Neural crest cell (in vitro differentiated cells): ENCODE measurements around the gene AP2M1. TPM values are rescaled to one million over a fixed set of nuclear protein-coding genes. Genes with fewer than 3 reads are reported as not detected.
A peak's percentile ranks its signal among the peaks of the same experiment; 100 is the strongest.

ENCODE experiments used
- DNase-seq: peaks from one replicate; pipeline ENCODE4 v3.0.0; 2021; ENCODE audit warnings: low read depth, mixed read lengths, low spot score
- H3K27ac Mint-ChIP-seq: one replicate; pipeline ENCODE4 v1.8.0; 2021; ENCODE audit warnings: mild to moderate bottlenecking, mixed read lengths; ENCODE audit not compliant: unreplicated experiment
- H3K27me3 Mint-ChIP-seq: 2 replicates; pipeline ENCODE4 v1.8.0; 2021; ENCODE audit warnings: low read depth, mild to moderate bottlenecking, mixed read lengths
- H3K36me3 Mint-ChIP-seq: 2 replicates; pipeline ENCODE4 v1.8.0; 2021; ENCODE audit warnings: low read depth, mild to moderate bottlenecking, mixed read lengths
- H3K4me1 Mint-ChIP-seq: 2 replicates; pipeline ENCODE4 v1.8.0; 2021; ENCODE audit warnings: mixed read lengths
- H3K4me3 Mint-ChIP-seq: one replicate; pipeline ENCODE4 v1.8.0; 2021; ENCODE audit warnings: mild to moderate bottlenecking, mixed read lengths
- H3K9me3 Mint-ChIP-seq: 2 replicates; pipeline ENCODE4 v1.8.0; 2021; ENCODE audit warnings: mixed read lengths
- total RNA-seq: library from RNA; stranded (reverse); gene quantifications from 2 replicates; pipeline ENCODE4 v1.2.1, GENCODE V29; 2021
- TF ChIP-seq, protein P1 (sequence below): fragments of 200-600 bp; sonication (generic); conservative IDR thresholded peaks from 2 replicates; pipeline ENCODE4 v1.5.0; 2021; ENCODE audit warnings: antibody characterized with exemption, mild to moderate bottlenecking

Gene AP2M1
- total RNA-seq, 1 donor from 2014 or later: 289 TPM

DNA sequence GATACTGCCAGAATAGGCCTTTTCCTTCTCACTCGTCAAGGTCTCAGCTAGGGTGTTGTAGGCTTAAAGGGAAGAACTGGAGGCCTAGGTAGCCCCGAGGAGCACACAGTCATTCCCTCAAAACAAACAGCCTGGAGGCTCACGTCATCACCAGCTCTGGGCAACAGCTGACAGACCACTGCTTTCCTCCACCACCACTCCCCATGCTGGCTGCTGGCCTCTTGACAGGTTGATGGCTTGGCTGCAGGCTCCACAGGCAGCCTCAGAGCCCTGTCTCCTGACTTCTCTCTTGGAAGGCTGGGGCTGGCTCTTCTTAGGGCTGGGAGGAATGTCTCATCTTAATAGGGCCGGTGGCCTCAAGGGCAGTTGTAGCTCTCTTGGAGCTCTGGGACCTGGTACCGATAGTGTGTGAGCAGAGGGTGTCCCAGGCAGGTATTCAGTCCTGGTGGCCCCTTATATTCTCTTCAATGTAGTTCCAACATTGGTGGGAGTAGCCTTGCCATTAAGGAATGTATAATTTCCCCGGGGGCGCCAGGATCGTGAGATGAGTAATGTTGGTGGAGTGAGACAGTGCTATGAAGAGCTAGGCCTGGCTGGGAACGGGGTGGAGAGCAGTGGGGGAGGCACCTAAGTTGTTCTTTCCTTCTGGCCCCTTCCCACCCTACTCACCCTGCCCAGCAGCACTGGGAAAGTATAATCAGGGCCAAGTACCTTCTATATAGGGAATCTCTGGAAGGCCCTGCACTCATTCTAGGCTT, 6.1 kb upstream of the AP2M1 start:
- Mint-ChIP-seq H3K9me3 (no peaks in the 10 kb centered on the region), H3K27ac (no peak overlapping the region), H3K4me3 (no peak overlapping the region), H3K4me1 (no peaks in the 10 kb centered on the region), H3K27me3 (no peaks in the 10 kb centered on the region), H3K36me3 (peaks cover 17% of the 10 kb centered on the region)
- no peak for DNase-seq
- TF ChIP-seq, protein P1, sequence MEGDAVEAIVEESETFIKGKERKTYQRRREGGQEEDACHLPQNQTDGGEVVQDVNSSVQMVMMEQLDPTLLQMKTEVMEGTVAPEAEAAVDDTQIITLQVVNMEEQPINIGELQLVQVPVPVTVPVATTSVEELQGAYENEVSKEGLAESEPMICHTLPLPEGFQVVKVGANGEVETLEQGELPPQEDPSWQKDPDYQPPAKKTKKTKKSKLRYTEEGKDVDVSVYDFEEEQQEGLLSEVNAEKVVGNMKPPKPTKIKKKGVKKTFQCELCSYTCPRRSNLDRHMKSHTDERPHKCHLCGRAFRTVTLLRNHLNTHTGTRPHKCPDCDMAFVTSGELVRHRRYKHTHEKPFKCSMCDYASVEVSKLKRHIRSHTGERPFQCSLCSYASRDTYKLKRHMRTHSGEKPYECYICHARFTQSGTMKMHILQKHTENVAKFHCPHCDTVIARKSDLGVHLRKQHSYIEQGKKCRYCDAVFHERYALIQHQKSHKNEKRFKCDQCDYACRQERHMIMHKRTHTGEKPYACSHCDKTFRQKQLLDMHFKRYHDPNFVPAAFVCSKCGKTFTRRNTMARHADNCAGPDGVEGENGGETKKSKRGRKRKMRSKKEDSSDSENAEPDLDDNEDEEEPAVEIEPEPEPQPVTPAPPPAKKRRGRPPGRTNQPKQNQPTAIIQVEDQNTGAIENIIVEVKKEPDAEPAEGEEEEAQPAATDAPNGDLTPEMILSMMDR: no peak

GRCh38 chr3:184169896-184170875, 4.5 kb upstream of the AP2M1 start:
- Mint-ChIP-seq H3K9me3 (no peaks in the 10 kb centered on the region), H3K4me3 (no peak overlapping the region), H3K27ac (no peak overlapping the region), H3K36me3 (peaks cover 17% of the 10 kb centered on the region), H3K4me1 (peaks cover 7% of the 10 kb centered on the region), H3K27me3 (no peaks in the 10 kb centered on the region)
- no peak for DNase-seq
- TF ChIP-seq, protein P1: no peak

DNA sequence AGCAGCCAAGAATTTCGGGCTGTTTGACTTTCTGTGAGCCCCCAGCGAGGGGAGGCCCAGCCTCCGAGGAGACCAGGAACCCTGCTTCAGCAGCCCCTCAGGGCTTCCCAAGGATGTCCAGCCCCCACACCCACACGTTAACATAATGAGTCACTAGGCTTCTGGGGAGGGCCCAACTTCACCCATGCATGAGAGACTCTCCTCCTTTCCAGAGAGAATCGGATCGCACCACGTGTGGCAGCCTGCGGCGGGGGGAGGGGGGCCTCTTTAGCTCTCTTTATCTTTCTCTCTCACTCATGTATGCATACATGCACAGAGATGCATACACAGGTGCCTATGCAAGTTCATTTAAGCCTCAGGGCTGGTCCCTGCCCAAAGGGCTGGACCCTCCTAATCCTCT, 3.1 kb upstream of the AP2M1 start:
- Mint-ChIP-seq H3K27me3 (no peaks in the 10 kb centered on the region), H3K36me3 (peaks cover 14% of the 10 kb centered on the region), H3K9me3 (no peaks in the 10 kb centered on the region), H3K27ac (no peak overlapping the region), H3K4me3 (peak overlapping the region; percentile 41), H3K4me1 (peaks cover 21% of the 10 kb centered on the region)
- TF ChIP-seq, protein P1: no peak
- no peak for DNase-seq

- no peak for DNase-seq
- Mint-ChIP-seq H3K27me3 (no peaks in the 10 kb centered on the region), H3K27ac (no peak overlapping the region), H3K36me3 (peaks cover 14% of the 10 kb centered on the region), H3K4me1 (peaks cover 30% of the 10 kb centered on the region), H3K4me3 (peak overlapping the region; percentile 6), H3K9me3 (no peaks in the 10 kb centered on the region)
- TF ChIP-seq, protein P1: no peak
Observed at GRCh38 chr3:184172681-184173373, 1.8 kb upstream of the AP2M1 start.

GRCh38 chr3:184173374-184173722, 1.3 kb upstream of the AP2M1 start:
- Mint-ChIP-seq H3K36me3 (peaks cover 14% of the 10 kb centered on the region), H3K4me3 (peak overlapping the region; percentile 61), H3K4me1 (peaks cover 34% of the 10 kb centered on the region), H3K27ac (no peak overlapping the region), H3K9me3 (no peaks in the 10 kb centered on the region), H3K27me3 (no peaks in the 10 kb centered on the region)
- TF ChIP-seq, protein P1: no peak
- no peak for DNase-seq
